Esophagus muscularis mucosa (tissue), 4 donors: ENCODE data around the gene OSBP2.

Source experiments
- EP300 ChIP-seq: sonication (generic); formaldehyde crosslinking; IDR thresholded peaks from one replicate; pipeline ENCODE4 v1.6.1; 2017; ENCODE audit warnings: antibody characterized with exemption
- POLR2A ChIP-seq: fragments of 450-650 bp; IDR thresholded peaks from one replicate; pipeline ENCODE4 v1.6.1; 2017; ENCODE audit warnings: antibody characterized with exemption, moderate library complexity, mild to moderate bottlenecking, low read depth
- POLR2AphosphoS5 ChIP-seq, 2 donors: sonication (generic); formaldehyde crosslinking; IDR thresholded peaks; one replicate each; pipeline ENCODE4 v1.6.1; 2017; ENCODE audit warnings: antibody characterized with exemption in 2 of 2
- TF ChIP-seq, protein P1 (sequence below), 3 experiments: fragments of 200-600 bp in 2 of 3; fragments of 450-650 bp in 1 of 3; sonication (generic) in 2 of 3; IDR thresholded peaks; one replicate each; pipeline ENCODE4 v1.5.1; 2017 to 2019; ENCODE audit warnings: antibody characterized with exemption in 3 of 3, mild to moderate bottlenecking in 2 of 3, moderate library complexity in 1 of 3

DNA sequence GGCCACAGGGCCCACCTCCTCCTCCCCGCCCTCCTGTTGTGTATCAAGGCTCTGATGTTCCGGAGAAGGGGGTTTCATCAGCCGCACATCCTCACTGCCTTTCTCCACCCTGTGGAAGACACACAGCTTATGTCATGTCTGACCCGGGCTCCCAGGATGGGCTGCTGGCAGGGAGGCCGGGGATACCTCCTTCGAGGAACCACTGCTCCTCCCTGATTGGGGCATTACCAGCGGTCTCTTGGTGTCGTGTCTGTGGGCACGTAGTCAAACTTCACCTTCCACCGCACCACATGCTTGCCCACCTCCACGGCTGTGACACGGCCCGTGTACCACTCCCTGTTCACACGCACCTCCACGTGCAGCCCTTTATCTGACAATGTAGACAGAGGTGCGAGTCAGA lies 238.0 kb downstream of the OSBP2 start:
- TF ChIP-seq, protein P1, sequence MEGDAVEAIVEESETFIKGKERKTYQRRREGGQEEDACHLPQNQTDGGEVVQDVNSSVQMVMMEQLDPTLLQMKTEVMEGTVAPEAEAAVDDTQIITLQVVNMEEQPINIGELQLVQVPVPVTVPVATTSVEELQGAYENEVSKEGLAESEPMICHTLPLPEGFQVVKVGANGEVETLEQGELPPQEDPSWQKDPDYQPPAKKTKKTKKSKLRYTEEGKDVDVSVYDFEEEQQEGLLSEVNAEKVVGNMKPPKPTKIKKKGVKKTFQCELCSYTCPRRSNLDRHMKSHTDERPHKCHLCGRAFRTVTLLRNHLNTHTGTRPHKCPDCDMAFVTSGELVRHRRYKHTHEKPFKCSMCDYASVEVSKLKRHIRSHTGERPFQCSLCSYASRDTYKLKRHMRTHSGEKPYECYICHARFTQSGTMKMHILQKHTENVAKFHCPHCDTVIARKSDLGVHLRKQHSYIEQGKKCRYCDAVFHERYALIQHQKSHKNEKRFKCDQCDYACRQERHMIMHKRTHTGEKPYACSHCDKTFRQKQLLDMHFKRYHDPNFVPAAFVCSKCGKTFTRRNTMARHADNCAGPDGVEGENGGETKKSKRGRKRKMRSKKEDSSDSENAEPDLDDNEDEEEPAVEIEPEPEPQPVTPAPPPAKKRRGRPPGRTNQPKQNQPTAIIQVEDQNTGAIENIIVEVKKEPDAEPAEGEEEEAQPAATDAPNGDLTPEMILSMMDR (IDR thresholded peaks at IDR 0.05) = no peak
- TF ChIP-seq POLR2A (no peak), POLR2AphosphoS5 (IDR thresholded peaks at IDR 0.05) (no peak), EP300 (no peak)
